HG03135 (cell line): ENCODE data around the gene ARHGAP8.
"Not testable (repeated sequence)": the region's sequence is repeated elsewhere in the genome, so short reads cannot be mapped to it uniquely, and the experiment has no call there.

ENCODE experiments used
- ATAC-seq: cut with Tn5 transposase; IDR thresholded peaks from one replicate; pipeline ENCODE4 v1.9.1; 2021; ENCODE audit warnings: mild to moderate bottlenecking, moderate library complexity; ENCODE audit not compliant: unreplicated experiment

Gene ARHGAP8

DNA sequence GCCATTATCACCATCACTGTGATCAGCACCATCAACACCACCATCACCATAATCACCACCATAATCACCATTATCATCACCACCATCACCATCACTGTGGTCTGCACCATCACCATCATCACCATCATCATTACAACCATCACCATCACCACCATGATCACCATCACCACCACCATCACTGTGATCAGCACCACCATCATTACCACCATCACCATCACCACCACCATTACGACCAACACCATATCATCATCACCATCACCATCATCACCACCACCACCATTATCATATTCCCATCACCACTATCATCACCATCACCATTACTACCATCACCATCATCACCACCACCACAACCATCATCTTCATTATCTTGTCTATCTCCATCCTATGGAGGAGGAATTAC, 132.2 kb downstream of the ARHGAP8 start:
- no peak for ATAC-seq

DNA sequence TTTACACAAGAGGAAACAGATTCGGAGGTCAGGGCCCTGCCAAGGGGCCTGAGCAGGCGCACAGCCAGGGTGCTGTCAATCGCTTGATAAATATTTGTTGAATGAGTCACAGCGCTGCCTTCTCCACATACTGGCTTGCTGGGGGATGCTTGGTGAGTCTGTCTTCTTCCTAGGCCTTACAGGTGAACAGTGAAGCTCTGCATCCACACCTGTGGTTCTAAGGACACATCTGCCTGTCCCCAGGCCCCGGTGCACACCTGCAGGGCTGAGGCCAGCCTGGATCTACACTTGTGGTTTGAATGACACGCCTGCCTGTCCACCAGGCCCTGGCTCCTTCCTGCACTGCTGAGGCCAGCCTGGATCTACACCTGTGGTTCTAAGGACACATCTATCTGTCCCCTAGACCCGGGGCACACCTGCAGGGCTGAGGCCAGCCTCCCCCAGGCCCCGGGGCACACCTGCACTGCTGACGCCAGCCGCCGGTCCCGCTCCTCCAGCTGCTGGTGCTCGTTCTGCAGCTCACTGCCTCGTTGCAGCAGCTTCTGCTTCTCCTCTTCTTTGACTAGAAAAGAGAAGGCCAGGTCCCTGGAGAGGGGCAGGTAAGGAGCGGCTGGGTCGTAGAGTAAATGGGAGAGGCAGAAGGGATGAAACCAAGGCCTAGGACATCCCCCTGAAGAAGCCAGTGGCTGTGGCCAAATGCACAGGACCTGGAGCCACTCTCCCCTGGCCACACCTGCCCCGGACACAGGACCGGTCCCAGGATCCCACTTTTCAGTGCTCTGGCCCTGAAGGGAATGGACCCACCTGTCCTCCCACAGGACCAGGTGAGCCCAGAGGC, 132.8 kb downstream of the ARHGAP8 start:
- no peak for ATAC-seq

DNA sequence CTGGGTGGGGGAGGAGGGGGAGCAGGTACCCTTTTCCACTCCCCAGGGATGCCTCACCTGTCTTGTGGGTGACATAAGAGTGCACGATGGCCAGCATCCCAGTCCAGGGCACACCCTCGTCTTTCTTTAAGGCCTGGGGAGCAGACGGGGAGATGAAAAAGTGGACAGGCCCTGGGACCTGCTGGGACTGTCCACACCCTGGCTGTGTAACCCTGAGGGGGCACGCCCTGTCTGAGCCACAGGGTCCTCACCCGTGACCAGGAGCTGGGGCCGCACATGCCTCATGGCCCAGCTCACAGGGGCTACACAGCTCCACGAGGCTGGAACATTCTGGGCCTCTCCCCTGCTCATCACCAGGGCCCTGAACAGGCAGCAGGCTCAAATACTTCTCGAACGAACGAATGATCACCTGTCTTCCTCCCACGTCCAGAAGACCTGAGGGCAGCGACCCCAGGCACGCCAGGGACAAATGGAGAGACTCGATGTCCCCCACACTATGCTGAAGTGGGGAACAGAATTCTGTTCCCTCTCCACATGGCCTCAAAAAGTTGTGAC, 133.5 kb downstream of the ARHGAP8 start:
- no peak for ATAC-seq

DNA sequence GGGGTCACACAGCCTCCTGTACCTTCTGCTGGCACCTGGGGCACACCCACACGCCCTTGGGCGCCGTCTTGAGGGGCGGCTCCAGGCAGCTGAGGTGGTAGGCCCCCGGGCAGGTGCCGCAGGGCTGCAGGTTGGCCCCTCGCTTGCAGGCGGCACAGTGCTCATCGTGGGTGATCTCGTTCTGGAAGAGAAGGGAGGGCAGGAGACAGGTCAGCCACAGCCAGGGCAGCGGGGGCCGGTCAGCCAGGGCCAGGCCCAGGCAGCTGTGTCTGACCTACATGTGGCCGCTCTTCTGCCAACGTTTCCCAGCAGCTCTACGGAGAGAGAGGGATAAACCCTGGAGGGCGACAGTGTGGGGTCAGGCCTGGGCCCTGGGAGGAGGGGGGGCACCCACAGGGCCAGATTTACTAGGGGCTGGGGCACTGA, 135.6 kb downstream of the ARHGAP8 start:
- ATAC-seq: no peak

DNA sequence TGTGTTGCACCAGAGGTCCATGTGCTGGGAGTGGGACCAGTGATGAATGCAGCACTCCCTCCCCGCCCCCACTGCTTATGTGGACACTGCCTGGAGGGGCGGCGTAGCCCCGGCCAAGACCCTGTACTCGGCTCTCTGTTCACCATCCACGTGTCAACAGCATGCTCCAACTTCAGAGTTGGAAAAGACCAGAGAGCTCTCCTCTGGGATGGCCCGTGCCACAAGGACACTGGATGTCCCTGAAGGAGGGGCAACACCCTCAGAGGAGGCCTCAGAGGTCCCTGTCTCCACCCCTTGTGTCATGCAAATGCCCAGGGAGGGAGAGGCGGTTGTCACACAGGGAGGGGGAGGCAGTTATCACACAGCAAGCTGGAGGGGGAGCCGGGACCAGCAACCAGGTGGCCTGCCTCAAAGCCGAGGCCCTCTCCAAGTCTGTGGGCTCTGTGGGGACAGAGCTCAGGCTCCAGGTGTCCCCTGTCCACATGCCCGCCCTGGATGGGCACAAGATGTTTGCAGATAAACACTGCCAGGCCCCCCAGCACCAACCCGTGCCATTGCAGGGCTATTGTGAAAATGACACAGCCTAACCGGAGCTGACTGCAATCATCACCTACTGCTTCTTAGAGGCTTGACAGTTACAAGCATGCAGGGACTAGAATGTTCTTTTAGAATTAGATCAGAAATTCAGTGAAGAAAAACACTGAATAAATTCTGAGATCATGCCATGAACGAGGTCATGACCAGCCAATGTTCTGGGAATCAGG, 136.3 kb downstream of the ARHGAP8 start:
- ATAC-seq: no peak

DNA sequence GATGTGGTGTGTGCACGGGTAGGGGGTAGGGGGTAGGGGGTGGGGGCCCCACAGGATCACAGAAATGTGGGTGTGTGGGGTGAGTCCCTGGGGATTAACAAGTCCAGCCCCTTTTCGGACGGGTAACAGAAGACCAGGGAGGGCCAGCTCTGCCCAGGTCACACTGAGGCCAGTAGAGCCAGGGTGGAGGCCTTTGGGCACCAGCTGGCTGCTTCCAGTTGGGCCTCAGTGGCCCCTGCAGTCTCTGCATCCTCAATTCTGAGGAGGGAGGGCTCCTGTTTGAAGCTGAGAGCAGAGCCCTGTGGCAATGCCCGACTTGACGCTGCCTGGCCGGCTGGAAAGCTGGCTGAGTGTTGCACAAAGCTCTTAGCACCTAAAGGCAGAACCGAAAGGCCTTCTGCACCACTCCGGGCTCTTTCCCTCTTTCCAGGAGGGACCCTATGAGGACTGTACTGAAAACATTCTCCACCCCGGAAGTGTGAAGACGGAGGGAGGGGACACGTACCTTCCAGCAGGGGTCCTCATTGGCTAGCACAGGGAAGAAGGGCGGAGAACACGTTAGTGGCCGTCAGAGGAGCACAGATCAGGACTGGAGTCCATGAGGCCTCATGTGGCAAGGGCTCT, 137.0 kb downstream of the ARHGAP8 start:
- no peak for ATAC-seq

DNA sequence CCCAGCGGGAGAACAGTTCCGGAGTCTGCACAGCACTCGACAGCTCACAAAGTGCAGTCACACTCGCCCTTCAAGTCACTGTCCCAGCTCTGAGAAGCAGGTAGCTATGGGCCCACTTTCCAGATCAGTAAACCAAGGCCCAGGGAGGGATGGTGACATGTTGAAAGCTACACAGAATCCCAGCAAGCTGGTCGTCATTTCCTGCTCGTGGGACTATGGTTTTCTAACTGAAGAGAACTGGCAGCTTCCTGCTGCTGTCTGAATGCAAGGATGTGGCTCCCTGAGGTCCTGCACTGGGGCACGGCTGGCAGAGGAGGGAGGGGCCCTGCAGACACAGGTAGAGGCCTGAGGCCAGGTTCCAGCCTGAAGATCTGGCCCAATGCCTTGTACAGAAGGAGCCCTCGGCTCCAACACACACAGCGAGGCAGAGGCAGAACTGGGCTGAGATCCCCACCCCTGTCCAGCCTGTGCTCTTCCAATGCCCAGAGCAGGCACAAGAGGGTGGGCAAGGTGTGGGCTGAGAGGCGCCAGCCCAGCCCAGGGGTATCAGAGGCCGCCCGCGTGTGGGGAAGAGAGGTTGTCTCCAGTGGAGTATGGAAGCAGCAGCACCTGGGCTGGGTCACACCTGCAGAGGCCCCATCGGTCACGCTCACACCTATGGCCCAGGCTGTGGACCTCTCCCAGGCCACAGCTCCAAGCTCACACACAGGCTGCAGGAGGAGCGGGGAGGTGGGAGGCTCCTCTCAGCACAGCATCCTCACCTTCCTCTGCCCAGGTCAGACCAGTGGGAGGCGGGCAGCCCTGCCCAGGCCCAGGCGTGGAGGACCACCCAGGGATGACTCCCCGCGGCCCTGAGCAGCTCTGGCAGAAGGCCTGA, 138.3 kb downstream of the ARHGAP8 start:
- ATAC-seq: no peak

DNA sequence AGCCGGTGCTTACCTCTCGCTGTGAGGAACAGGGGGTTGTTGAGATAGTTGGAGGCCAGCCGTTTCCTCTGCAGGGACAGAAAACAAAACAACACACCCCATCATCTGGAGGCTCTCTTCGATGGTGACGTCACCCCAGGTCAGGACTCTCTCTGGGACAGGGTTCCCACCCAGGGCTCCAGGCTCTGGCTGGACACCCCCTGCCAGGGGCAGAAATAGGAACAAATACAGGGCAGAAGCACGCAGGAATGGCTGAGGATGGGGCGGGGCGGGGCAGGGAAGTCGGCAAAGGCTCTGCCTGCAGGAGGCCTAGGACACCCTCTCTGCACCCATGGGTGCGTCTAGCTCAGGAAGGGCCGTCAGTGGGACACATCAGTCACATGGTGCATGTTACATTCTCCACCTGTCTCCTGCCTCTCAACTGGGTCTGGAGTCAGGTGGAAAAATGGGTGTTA, 138.9 kb downstream of the ARHGAP8 start:
- ATAC-seq: no peak

DNA sequence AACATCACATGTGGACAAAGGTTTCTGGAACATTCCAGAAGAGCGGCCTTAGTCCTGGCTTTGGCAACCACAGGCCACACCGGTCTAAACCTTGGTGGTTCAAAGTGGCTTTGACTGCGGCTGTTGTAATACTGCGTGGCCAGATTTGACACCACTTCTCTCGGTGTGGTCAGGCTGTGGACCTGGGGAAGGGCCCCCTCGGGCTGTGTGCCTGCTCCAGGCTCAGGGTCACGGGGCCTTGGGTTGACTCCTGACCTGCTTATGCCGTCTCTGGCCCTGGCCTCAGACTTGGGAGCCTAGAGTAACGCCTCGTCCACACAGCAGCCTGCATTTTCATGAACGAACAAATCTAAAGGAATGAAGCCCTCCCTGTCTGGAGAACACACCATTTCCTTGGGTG, 139.4 kb downstream of the ARHGAP8 start:
- ATAC-seq: no peak

DNA sequence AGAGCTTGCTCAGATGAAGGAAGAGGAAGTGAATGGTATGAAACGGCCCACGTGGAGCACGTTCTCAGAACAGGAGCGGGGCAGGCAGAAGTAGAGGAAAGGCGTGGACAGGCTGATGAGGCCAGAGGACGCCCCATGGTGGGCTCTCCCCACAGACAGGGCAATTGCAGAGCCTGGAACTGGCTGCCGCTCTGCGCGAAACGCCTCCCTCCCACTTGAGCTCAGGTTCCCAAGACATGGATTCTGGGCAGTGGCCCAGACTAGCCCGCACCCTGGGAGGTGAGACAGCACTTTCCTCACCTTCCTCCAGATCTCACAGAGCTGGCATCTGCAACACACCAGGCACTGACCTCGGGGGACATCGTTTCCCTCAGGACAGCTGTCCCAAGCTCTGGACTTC, 139.9 kb downstream of the ARHGAP8 start:
- no peak for ATAC-seq

DNA sequence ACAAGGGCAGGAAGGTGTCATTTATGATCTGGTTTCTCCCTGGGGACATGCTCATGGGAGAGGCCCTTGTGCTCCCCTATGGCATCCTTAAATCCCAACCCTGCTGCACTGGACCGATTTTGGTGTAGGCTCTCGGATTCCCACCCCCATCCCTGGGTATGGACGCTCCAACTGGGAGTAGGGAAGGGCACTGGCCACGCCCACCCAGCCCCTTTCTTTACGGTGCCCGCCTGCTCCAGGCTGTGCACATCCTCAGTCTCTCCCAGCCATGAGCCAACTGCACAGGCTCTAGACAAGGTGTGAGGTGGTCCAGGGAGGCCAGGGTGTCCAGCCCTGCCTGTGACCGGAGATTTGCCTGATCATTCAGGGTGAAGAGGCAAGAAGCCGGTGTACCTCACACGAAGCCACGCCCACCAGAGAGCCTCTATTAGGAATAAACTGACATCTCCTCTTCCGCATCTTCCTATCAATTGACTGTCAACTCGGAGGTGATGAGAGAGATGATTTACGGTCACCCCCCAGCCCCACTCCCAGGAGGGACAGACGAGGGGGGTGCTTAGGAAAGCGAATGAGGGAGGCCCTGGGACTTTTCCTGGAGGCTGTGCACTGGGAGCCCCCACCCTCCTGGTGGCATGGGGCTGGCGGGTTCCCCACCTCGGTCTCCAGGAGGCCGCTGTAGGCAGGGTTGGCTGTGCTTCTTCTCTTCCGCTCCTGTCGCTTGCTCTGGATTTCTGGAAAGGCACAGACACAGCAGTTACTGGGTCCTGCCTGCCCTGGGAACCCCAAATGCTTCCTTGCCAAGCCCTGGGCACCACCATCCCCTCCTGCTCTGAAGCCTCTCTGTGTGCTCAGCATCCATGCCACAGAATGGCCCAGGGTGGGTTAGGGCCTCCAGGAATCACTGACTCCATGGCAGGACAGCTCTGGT, 140.7 kb downstream of the ARHGAP8 start:
- no peak for ATAC-seq

DNA sequence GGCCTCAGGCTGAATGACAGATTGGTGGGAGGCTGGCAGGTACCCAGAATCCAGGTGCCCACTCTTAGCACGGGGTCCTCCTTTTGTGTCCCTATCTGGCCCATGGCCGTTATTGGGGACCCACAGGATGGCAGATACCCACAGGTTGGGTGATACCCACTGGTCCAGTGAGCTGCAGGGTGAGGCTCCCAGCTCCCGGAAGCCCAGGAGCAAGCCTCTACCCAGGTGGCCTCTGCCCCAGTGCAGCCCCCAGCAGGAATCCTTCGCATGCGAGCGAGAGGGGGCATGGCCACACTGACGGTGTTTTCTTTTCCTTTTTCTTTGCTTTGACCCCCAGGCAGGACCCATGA, 141.3 kb downstream of the ARHGAP8 start:
- ATAC-seq: no peak

DNA sequence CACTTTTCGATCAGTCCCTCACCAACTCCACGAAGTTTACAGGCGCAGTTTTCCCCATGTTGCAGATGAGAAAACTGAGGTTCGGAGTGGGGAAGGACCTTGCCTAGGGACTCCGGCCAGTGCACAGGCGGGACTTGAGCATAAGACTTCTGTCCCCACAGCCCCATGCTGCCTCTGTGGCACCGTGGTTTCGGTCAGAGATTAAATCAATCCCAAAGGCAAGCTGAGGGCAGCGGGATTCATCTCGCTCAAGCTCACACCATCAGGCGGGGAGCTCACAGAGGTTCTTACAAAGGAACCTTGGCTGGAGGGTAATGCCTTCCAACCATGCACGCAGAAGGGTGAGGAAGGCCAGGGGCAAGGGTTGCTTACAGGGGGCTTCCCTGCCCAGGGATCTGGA, 141.9 kb downstream of the ARHGAP8 start:
- no peak for ATAC-seq

DNA sequence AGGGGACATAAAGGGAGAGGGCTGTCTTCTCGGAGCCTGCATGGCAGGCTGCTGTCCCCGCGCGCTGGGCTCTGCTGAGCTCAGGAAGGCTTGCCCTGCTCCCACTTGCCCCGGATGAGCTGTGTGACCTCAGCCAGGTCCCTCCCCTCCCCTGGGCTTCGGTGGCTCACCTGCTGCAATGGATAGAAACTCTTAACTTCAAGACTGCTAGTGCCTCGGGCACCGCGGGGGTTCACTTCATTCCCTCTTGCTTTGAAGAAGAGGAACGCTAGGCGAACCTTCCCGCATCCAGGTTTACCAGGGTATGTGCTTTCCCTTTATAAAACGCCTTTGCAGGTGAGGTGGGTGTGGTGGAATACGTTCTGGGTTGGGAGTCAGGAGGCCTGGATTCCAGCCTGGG, 142.4 kb downstream of the ARHGAP8 start:
- ATAC-seq: no peak

DNA sequence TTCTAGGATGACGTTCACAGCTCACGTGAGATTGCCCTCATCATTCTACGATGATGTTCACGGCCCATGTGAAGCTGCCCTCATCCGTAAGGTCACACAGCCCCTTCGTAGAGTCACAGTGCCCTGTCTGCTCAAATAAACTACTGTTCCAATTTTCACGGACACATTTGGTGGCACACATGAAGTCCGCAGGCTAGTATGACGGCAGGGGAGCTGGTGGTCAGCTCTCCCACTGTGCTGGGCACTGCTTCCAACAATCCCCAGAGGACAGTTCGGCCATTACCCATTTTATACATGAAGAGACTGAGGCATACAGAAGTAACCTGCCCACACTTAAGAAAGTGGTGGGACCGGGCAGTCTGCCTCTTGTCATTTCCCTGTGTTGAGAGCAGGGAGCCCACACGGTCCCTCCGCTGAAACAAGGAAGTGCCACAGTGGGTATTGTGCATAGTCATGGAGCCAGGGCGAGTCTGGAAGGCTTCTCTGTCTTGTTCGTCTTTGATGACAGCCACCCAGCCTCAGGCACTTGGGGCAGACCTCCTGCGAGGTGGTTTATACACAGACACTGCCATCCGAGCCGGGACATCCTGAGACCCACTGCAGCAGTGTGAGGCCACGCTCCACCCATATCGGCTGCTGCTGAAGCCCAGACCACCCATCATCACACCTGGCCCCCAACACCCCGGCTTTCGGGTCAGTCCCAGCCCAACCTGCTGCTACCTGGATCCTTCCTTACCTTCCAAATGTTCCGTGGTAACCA, 143.1 kb downstream of the ARHGAP8 start:
- no peak for ATAC-seq

DNA sequence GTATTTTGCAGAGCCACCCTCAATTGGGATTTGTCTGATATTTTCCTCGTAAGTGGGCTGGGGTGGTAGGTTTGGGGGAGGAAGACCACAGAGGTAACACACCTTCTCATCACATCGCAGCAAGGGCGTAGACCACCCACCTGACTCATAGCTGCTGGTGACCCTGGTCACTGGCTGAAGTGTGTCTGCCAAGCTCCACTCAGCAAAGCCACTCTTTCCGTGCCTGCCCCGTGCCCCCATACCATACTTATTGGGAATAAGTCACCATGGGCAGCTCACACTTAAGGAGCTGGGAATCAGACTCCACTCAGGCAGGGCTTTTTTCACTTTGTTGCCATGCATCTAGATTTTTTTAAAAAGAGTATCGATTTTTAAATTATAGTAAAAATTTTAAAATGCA, 145.9 kb downstream of the ARHGAP8 start:
- no peak for ATAC-seq

DNA sequence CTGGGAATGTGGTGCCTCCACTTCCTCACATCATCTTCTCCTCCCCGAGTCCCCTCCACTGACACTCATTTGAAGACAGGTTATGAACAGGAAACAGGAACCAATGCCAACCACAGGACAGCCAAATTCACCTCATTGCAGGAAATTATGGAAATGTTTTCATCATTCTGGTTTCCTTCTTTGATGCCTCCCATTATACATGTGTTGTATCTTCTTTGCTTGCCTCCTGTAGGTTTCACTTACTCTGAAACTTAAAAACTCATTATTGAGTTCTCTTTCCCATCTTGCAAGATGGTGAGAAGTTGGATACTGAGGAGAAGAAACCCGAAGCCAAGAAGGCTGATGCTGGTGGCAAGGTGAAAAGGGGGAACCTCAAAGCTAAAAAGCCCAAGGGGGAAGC, 148.9 kb downstream of the ARHGAP8 start:
- ATAC-seq: no peak

DNA sequence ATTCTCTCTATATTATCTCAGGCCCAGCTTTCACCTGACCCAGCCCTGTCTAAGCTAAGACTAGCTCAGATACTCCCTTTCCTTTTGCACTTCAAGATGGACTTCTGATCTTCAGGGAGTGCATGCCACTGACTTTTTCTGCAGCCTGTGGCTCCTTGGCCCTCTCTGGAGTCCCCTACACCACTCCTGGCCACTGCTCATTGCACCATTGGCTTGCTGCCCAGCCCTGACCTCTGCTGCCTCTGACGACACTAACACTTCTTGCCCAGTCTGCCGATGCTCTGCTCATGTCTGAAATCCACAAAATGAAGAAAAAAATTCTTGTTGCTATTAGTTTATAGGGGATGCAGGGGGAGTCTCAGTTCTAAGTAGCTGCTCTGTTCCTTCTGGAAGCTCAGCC, 150.8 kb downstream of the ARHGAP8 start:
- not testable (repeated sequence) for ATAC-seq
